GM19238 (cell line): ENCODE data around the gene ADORA3.

Experiments
- DNase-seq: peaks from one replicate; pipeline ENCODE4 v3.0.0; 2011; ENCODE audit warnings: low spot score; ENCODE audit not compliant: insufficient read length

ADORA3 gene

GRCh38 chr1:111475701-111476100 is 27.7 kb downstream of the ADORA3 start:
- no peak for DNase-seq

GRCh38 chr1:111474521-111474920 is 28.9 kb downstream of the ADORA3 start:
- DNase-seq = no peak

GRCh38 chr1:111474106-111474505 is 29.3 kb downstream of the ADORA3 start:
- no peak for DNase-seq

- DNase-seq = no peak
Measured at GRCh38 chr1:111471538-111471937, 31.9 kb downstream of the ADORA3 start.

- no peak for DNase-seq
Measured at GRCh38 chr1:111471012-111471411, 32.4 kb downstream of the ADORA3 start.

- no peak for DNase-seq
Measured at GRCh38 chr1:111470596-111470995, 32.8 kb downstream of the ADORA3 start.

- DNase-seq = no peak
Measured at GRCh38 chr1:111469539-111469938, 33.9 kb downstream of the ADORA3 start.

GRCh38 chr1:111468717-111469100 is 34.7 kb downstream of the ADORA3 start:
- no peak for DNase-seq

GRCh38 chr1:111467865-111468716 is 35.3 kb downstream of the ADORA3 start:
- no peak for DNase-seq

- DNase-seq = no peak
Measured at GRCh38 chr1:111466480-111466879, 37.0 kb downstream of the ADORA3 start.

GRCh38 chr1:111465754-111466153 is 37.7 kb downstream of the ADORA3 start:
- no peak for DNase-seq

- DNase-seq = no peak
Measured at GRCh38 chr1:111463029-111463683, 40.3 kb downstream of the ADORA3 start.

- DNase-seq = no peak
Measured at GRCh38 chr1:111462370-111463028, 40.9 kb downstream of the ADORA3 start.

- DNase-seq = no peak
Measured at GRCh38 chr1:111461765-111462164, 41.7 kb downstream of the ADORA3 start.

- no peak for DNase-seq
Measured at GRCh38 chr1:111455642-111456031, 47.8 kb downstream of the ADORA3 start.

GRCh38 chr1:111454859-111455641 is 48.4 kb downstream of the ADORA3 start:
- no peak for DNase-seq

- no peak for DNase-seq
Measured at GRCh38 chr1:111453706-111454105, 49.7 kb downstream of the ADORA3 start.

GRCh38 chr1:111452581-111452980 is 50.9 kb downstream of the ADORA3 start:
- no peak for DNase-seq

GRCh38 chr1:111450185-111450584 is 53.2 kb downstream of the ADORA3 start:
- no peak for DNase-seq

GRCh38 chr1:111449703-111450017 is 53.8 kb downstream of the ADORA3 start:
- no peak for DNase-seq
